Rectal smooth muscle tissue (tissue), 1 donor: ENCODE results near the gene ANTXR2.
"Not testable (repeated sequence)": the region's sequence is repeated elsewhere in the genome, so short reads cannot be mapped to it uniquely, and the experiment has no call there.

Experiments
- H3K27ac ChIP-seq: one replicate; pipeline ENCODE4 v1.7.0; 2013; ENCODE audit warnings: low read depth, low read length, inconsistent platforms
- H3K27me3 ChIP-seq: one replicate; pipeline ENCODE4 v1.7.0; 2013; ENCODE audit warnings: low read length; ENCODE audit not compliant: control insufficient read depth, insufficient read depth
- H3K36me3 ChIP-seq: one replicate; pipeline ENCODE4 v1.7.0; 2013; ENCODE audit warnings: low read length; ENCODE audit not compliant: control insufficient read depth, insufficient read depth
- H3K4me1 ChIP-seq: one replicate; pipeline ENCODE4 v1.7.0; 2013; ENCODE audit warnings: low read length; ENCODE audit not compliant: control insufficient read depth, insufficient read depth
- H3K4me3 ChIP-seq: one replicate; pipeline ENCODE4 v1.7.0; 2013; ENCODE audit warnings: low read length
- H3K9ac ChIP-seq: one replicate; pipeline ENCODE4 v1.7.0; 2013; ENCODE audit warnings: low read length

The ANTXR2 gene

DNA sequence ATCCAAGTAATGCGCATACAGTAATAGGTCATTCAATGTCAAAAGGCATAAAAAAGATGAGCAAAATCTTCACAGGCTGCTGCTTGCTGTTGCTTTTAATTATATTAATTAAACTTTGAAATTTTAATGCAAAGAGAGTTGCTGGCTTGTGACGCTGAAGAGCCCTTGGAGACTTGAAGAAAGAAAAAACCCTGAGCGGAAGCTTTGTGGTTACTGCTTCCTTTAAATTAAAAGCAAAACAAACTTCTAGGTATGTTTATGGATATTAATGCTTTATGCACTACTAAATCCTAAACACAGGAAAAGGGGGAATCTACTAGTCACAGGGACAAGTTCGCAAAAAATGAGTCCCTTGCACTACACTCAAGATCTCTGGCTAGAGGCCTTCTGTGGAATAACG lies 166.7 kb downstream of the ANTXR2 start:
- Histone ChIP-seq H3K9ac (no peak overlapping the region), H3K4me1 (no peaks in the 10 kb centered on the region), H3K27ac (no peak overlapping the region), H3K27me3 (no peaks in the 10 kb centered on the region), H3K36me3 (peaks cover 18% of the 10 kb centered on the region), H3K4me3 (no peak overlapping the region)

DNA sequence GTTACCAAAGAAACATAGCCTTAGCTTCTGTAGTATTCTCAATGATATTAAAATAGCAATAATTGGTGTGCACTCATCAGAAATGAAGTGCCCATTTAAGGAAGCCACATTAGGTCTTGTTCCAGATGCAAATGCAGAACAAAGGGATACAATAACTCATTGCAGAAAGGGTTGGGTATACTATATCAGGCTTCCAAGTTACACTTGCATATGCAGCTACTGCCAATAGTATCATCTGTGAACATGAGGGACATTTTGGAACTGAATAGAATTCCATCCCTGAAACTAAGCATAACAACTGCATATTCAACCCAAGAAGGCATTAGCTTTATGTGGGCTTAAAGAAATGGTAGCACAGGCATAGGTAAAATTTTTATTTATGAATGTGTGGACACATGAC lies 167.8 kb downstream of the ANTXR2 start:
- Histone ChIP-seq H3K4me3 (no peak overlapping the region), H3K27ac (no peak overlapping the region), H3K27me3 (no peaks in the 10 kb centered on the region), H3K36me3 (peaks cover 18% of the 10 kb centered on the region), H3K9ac (no peak overlapping the region), H3K4me1 (no peaks in the 10 kb centered on the region)

DNA sequence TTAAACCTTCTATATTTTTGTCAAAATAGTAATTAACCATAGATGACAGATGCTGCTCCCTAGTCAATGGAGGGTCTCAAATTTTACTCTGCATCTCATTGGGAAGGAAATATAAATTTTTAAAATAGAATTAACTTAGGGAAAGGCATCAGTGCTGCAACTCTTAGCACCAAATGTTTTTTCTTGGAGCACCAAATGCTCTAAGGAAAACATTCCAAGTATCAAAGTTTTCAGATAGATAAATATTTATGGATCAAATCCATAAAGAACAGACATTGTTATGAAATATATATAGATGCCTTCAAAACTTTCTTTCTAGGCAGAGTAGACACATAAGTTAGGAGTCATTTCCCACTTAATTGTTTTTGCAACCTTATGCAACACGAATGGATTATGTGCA lies 168.7 kb downstream of the ANTXR2 start:
- H3K9ac ChIP-seq, result no peak overlapping the region
- H3K36me3 ChIP-seq, result peaks cover 18% of the 10 kb centered on the region
- no peak overlapping the region for H3K27ac ChIP-seq
- H3K4me1 ChIP-seq, result no peaks in the 10 kb centered on the region
- H3K4me3 ChIP-seq, result no peak overlapping the region
- no peaks in the 10 kb centered on the region for H3K27me3 ChIP-seq

DNA sequence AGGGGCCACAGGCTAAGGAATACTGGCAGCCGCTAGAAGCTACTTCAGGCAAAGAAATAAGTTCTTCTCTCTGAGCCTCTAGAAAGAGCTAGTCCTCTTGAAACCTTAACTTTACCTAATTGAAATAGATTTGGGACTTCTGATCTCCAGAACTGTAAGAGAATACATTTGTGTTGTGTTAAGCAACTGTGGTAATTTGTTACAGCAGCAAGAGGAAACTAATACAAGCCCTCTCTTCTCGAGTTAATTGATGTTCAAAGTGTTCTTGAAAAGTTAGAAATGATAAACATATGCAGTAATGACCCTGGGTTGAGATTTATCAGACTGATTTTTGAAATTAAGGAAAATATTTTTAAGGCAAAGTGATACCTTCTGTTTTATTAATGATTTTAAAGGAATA lies 172.8 kb downstream of the ANTXR2 start:
- Histone ChIP-seq H3K36me3 (no peaks in the 10 kb centered on the region), H3K9ac (no peak overlapping the region)

DNA sequence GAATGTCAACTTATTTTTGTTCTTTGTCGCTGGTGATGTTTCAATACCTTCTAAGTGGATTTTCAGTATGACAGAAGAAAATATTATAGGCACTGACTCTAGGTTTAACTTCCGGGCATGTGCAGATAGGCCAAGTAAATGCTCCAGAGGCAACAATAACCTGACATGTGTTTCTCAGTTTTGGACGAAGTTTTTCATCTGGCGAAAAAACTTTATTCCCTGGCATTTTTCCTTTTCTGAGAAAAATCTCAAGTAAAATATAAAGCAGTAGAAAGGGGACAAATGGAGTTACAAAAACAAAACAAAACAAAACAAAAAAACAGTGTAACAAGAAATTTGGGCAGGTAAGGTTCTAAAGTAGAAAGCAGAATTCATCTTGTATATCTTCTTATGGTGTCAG lies 173.5 kb downstream of the ANTXR2 start:
- no peak overlapping the region for H3K27ac ChIP-seq
- H3K36me3 ChIP-seq, result no peaks in the 10 kb centered on the region
- no peaks in the 10 kb centered on the region for H3K4me1 ChIP-seq
- no peak overlapping the region for H3K4me3 ChIP-seq
- H3K27me3 ChIP-seq, result no peaks in the 10 kb centered on the region
- H3K9ac ChIP-seq, result no peak overlapping the region

More for the DNA sequence above, 172.8 kb downstream of the ANTXR2 start:
- Histone ChIP-seq H3K4me1 (no peaks in the 10 kb centered on the region), H3K27me3 (no peaks in the 10 kb centered on the region), H3K4me3 (no peak overlapping the region), H3K27ac (no peak overlapping the region)

GRCh38 chr4:79898055-79898454 lies 175.0 kb downstream of the ANTXR2 start:
- Histone ChIP-seq H3K27ac (no peak overlapping the region), H3K4me1 (no peaks in the 10 kb centered on the region), H3K27me3 (no peaks in the 10 kb centered on the region), H3K4me3 (no peak overlapping the region), H3K9ac (no peak overlapping the region), H3K36me3 (no peaks in the 10 kb centered on the region)

DNA sequence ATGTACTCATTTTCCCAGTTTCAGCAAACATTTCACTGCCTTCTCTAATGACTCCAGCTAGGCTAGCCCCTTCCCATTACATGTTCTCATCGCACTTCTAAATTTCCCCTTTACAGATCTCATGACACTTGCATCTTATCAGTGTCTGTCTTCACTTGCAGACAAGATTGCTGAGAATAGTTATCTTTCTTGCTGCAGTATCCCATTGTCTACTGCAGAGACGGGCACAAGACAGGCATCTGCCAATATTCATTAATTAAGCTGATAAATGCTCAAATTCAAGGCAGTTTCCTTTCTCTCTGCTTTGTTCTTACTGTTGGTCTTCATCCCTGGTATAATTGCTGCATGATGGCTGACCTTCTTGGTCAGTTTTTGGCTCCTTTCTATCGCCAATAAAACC lies 175.9 kb downstream of the ANTXR2 start:
- H3K4me1 ChIP-seq, result no peaks in the 10 kb centered on the region
- no peak overlapping the region for H3K27ac ChIP-seq
- H3K36me3 ChIP-seq, result no peaks in the 10 kb centered on the region
- H3K9ac ChIP-seq, result no peak overlapping the region
- no peak overlapping the region for H3K4me3 ChIP-seq
- H3K27me3 ChIP-seq, result no peaks in the 10 kb centered on the region

GRCh38 chr4:79893456-79893855 lies 179.6 kb downstream of the ANTXR2 start:
- H3K4me3 ChIP-seq, result no peak overlapping the region
- no peaks in the 10 kb centered on the region for H3K4me1 ChIP-seq
- H3K9ac ChIP-seq, result no peak overlapping the region
- H3K27ac ChIP-seq, result no peak overlapping the region
- no peaks in the 10 kb centered on the region for H3K27me3 ChIP-seq
- H3K36me3 ChIP-seq, result no peaks in the 10 kb centered on the region

GRCh38 chr4:79889026-79889425 lies 184.0 kb downstream of the ANTXR2 start:
- not testable (repeated sequence) for H3K4me3 ChIP-seq, H3K27ac ChIP-seq, H3K27me3 ChIP-seq, H3K9ac ChIP-seq, H3K36me3 ChIP-seq, H3K4me1 ChIP-seq

GRCh38 chr4:79886557-79886956 lies 186.5 kb downstream of the ANTXR2 start:
- H3K36me3 ChIP-seq, result no peaks in the 10 kb centered on the region
- no peaks in the 10 kb centered on the region for H3K4me1 ChIP-seq
- H3K27ac ChIP-seq, result no peak overlapping the region
- H3K9ac ChIP-seq, result no peak overlapping the region
- no peaks in the 10 kb centered on the region for H3K27me3 ChIP-seq
- H3K4me3 ChIP-seq, result no peak overlapping the region

GRCh38 chr4:79886021-79886420 lies 187.0 kb downstream of the ANTXR2 start:
- H3K9ac ChIP-seq, result no peak overlapping the region

GRCh38 chr4:79883290-79883689 lies 189.7 kb downstream of the ANTXR2 start:
- Histone ChIP-seq H3K4me3 (no peak overlapping the region), H3K27me3 (no peaks in the 10 kb centered on the region), H3K36me3 (no peaks in the 10 kb centered on the region), H3K27ac (no peak overlapping the region), H3K9ac (no peak overlapping the region), H3K4me1 (no peaks in the 10 kb centered on the region)

More at GRCh38 chr4:79886021-79886420, 187.0 kb downstream of the ANTXR2 start:
- Histone ChIP-seq H3K4me1 (no peaks in the 10 kb centered on the region), H3K36me3 (no peaks in the 10 kb centered on the region), H3K27ac (no peak overlapping the region), H3K4me3 (no peak overlapping the region), H3K27me3 (no peaks in the 10 kb centered on the region)

GRCh38 chr4:79882806-79883205 lies 190.2 kb downstream of the ANTXR2 start:
- H3K4me1 ChIP-seq, result no peaks in the 10 kb centered on the region
- H3K27me3 ChIP-seq, result no peaks in the 10 kb centered on the region
- no peaks in the 10 kb centered on the region for H3K36me3 ChIP-seq
- H3K4me3 ChIP-seq, result no peak overlapping the region
- no peak overlapping the region for H3K9ac ChIP-seq
- no peak overlapping the region for H3K27ac ChIP-seq
